Adrenal gland (tissue), 12 donors: ENCODE data around the gene BBS5. TPM values are rescaled to one million over a fixed set of nuclear protein-coding genes. Genes with fewer than 3 reads are reported as not detected.

Experiments used
- DNase-seq, 7 donors: peaks; one replicate each; pipeline ENCODE4 v3.0.0-alpha.2; 2019 to 2020
- H3K27ac ChIP-seq, 5 donors: fragments of 200-600 bp; sonication (generic) in 4 of 5; 1 replicate in 3 of 5; 2 replicates in 2 of 5; pipeline versions ENCODE4 v1.5.1 to v1.8.0; 2016 to 2020; ENCODE audit warnings: mild to moderate bottlenecking in 1 of 5
- H3K27me3 ChIP-seq: fragments of 200-600 bp; 2 replicates; pipeline ENCODE4 v1.8.0; 2021
- H3K36me3 ChIP-seq, 2 donors: fragments of 200-600 bp; replicated peaks in 1 of 2; 1 replicate in 1 of 2; 2 replicates in 1 of 2; pipeline versions ENCODE4 v1.5.1 to v1.8.0; 2018 to 2022
- H3K4me1 ChIP-seq, 2 donors: fragments of 200-600 bp; replicated peaks in 1 of 2; 1 replicate in 1 of 2; 2 replicates in 1 of 2; pipeline versions ENCODE4 v1.5.1 to v1.8.0; 2018 to 2021
- H3K4me3 ChIP-seq, 4 donors: fragments of 200-600 bp; sonication (generic) in 3 of 4; one replicate each; pipeline ENCODE4 v1.5.1; 2016 to 2018
- H3K9me3 ChIP-seq, 3 donors: fragments of 200-600 bp; sonication (generic) in 1 of 3; replicated peaks in 1 of 3; 1 replicate in 2 of 3; 2 replicates in 1 of 3; pipeline versions ENCODE4 v1.5.1 to v1.8.0; 2016 to 2021
- POLR2A ChIP-seq, 2 donors: fragments of 450-650 bp; IDR thresholded peaks; one replicate each; pipeline ENCODE4 v1.6.1; 2017; ENCODE audit warnings: antibody characterized with exemption in 2 of 2, mild to moderate bottlenecking in 2 of 2, moderate library complexity in 1 of 2
- WGBS, 4 donors: extraction: QIAGEN DNeasy Blood & Tissue Kit in 2 of 4; methylation state at CpG; one replicate each; pipeline versions ENCODE4 v1.1.5 to v1.1.7; 2013 to 2017; 5-methylcytosine and 5-hydroxymethylcytosine counted together
- intact Hi-C, 2 donors: fragments of 100-400 bp; cut with DNase I; formaldehyde crosslinking; loops; one replicate each; pipeline versions ENCODE4 v1.14.1 to v1.15.0; 2022 to 2023
- polyA plus RNA-seq, 3 donors: library from polyadenylated mRNA; stranded (reverse); fragments of 200-250 nt in 2 of 3; fragments of 350-450 nt in 1 of 3; fragmentation: Illumina TruSeq in 1 of 3; extraction: RNeasy Lipid Tissue Mini Kit (QIAGEN cat#74804) in 1 of 3; gene quantifications; one replicate each; pipeline ENCODE4 v1.2.3, GENCODE V29; 2013 to 2014
- total RNA-seq, 9 donors: library from RNA; depleted of rRNA in 4 of 9; stranded (reverse); fragments of >200 nt in 4 of 9; fragments of 120-200 nt in 1 of 9; fragmentation: NEBNext Ultra II Directional in 1 of 9; extraction: Animal tissue kit (Norgen Biotek cat#: 25700) in 1 of 9; gene quantifications; one replicate each; pipeline versions ENCODE4 v1.1.0 to v1.2.4, GENCODE V29; 2013 to 2023
- TF ChIP-seq, protein P1 (sequence below), 6 experiments: fragments of 450-650 bp in 4 of 6; fragments of 200-600 bp in 2 of 6; sonication (generic) in 1 of 6; IDR thresholded peaks; 1 replicate in 5 of 6; 2 replicates in 1 of 6; pipeline versions ENCODE4 v1.5.1 to v1.8.0; 2016 to 2021; ENCODE audit warnings: antibody characterized with exemption in 6 of 6, mild to moderate bottlenecking in 2 of 6, moderate library complexity in 1 of 6
- donor health status: healthy with polysubstance abuse.
- donor health status: Bipolar disorder and iron deficiency.
- donor health status: DM: yes; HTN: yes; CAD: no.
- donor health status: DM: no; HTN: no; CAD: no.
- donor health status: DM: no; HTN: no; CAD: no.
- donor health status: DM: yes; HTN: yes; CAD: no.

The BBS5 gene
- total and polyA plus RNA-seq, 12 donors = 3.6 to 15.7 (median 10.6) TPM

DNA sequence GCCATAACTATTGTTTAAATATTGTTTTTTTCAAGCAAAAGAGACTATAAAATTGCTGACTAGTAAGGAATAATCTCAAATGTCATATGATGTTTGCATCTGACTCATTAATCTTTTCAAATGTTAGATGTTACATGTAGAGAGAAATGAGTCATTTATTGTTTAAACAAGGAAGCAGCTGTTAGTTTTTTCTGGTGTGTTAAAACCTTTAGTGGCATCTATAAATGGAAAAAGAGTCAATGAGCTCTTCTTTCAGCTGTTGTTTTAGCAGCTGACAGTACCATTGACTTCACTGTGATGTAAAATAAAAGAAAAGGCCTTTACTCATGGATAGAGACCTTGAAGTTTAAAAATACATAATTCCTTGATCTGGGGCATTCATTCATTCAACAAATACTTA is 28.4 kb downstream of the BBS5 start:
- Histone ChIP-seq H3K9me3 (no peaks in the 10 kb centered on the region), H3K36me3 (no peaks in the 10 kb centered on the region), H3K4me1 (peaks cover 0 to 11% of the 10 kb centered on the region in 2 donors), H3K4me3 (no peak overlapping the region), H3K27me3 (no peaks in the 10 kb centered on the region), H3K27ac (no peak overlapping the region)
- intact Hi-C loops = no loop called here
- TF ChIP-seq, protein P1, sequence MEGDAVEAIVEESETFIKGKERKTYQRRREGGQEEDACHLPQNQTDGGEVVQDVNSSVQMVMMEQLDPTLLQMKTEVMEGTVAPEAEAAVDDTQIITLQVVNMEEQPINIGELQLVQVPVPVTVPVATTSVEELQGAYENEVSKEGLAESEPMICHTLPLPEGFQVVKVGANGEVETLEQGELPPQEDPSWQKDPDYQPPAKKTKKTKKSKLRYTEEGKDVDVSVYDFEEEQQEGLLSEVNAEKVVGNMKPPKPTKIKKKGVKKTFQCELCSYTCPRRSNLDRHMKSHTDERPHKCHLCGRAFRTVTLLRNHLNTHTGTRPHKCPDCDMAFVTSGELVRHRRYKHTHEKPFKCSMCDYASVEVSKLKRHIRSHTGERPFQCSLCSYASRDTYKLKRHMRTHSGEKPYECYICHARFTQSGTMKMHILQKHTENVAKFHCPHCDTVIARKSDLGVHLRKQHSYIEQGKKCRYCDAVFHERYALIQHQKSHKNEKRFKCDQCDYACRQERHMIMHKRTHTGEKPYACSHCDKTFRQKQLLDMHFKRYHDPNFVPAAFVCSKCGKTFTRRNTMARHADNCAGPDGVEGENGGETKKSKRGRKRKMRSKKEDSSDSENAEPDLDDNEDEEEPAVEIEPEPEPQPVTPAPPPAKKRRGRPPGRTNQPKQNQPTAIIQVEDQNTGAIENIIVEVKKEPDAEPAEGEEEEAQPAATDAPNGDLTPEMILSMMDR (IDR thresholded peaks at IDR 0.05) = no peak
- TF ChIP-seq POLR2A (IDR thresholded peaks at IDR 0.05) = no peak
- DNase-seq = no peak

DNA sequence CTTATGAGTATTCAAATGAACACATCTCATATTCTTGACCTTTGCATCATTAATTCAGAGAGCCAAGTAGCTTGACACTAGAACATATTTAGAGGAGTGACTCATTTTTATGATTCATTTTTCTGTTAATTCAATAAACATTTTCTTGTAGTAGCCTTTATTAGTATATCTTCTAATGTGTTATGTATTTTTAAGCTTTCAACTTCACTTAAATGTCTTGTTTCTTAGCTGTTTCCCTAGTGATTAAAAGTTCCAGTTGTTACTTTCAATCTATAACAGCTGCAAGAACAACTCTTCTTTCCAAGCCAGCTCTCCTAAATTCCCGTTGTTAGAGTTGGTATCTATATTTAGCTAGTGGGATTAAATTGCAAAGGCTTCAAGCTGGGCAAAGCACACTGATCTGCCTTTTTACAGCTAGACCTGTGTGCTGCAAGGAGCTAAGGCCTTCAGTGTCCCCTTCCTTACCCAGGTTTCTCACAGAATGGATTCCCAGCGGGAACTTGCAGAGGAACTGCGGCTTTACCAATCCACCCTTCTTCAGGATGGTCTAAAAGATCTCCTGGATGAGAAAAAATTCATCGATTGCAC is 30.1 kb downstream of the BBS5 start, which contains the start of gene KLHL41:
TSS of gene KLHL41 (plus strand) at position 405 of the 588 bp plus-strand sequence. CDS start at position 482, 77 bp downstream.
- peaks cover 0 to 11% of the 10 kb centered on the region in 2 donors for H3K4me1 ChIP-seq
- no peak for DNase-seq
- no peak within 1 kb of the TSS for H3K4me3 ChIP-seq
- H3K9me3 ChIP-seq = no peaks in the 10 kb centered on the region
- no peaks in the 10 kb centered on the region for H3K36me3 ChIP-seq
- TF ChIP-seq, protein P1 (IDR thresholded peaks at IDR 0.05) = no peak
- TF ChIP-seq POLR2A (IDR thresholded peaks at IDR 0.05) = no peak
- peak within 1 kb of the TSS in 1 of 5 donors; percentile 25 for H3K27ac ChIP-seq
- 64 to 83% (median 81%) methylated on average over 2 to 4 of the region's 4 CpGs for WGBS, 4 donors
- H3K27me3 ChIP-seq = no peaks in the 10 kb centered on the region
- intact Hi-C loops = no loop called here

DNA sequence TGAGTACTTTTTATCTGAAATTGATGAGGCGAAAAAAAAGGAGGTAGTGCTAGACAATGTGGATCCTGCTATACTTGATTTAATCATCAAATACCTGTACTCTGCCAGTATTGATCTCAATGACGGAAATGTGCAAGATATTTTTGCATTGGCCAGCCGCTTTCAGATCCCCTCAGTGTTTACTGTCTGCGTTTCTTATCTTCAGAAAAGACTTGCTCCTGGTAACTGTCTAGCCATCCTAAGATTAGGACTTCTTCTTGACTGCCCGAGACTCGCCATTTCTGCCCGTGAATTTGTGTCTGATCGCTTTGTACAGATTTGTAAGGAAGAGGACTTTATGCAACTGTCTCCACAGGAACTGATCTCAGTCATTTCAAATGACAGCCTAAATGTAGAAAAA is 30.7 kb downstream of the BBS5 start:
- Histone ChIP-seq H3K36me3 (no peaks in the 10 kb centered on the region), H3K9me3 (no peaks in the 10 kb centered on the region), H3K27me3 (no peaks in the 10 kb centered on the region), H3K27ac (no peak overlapping the region), H3K4me3 (no peak overlapping the region), H3K4me1 (peaks cover 0 to 11% of the 10 kb centered on the region in 2 donors)
- 94 to 99% (median 97%) methylated on average over 8 of the region's 8 CpGs for WGBS, 4 donors
- intact Hi-C loops = no loop called here
- TF ChIP-seq POLR2A (IDR thresholded peaks at IDR 0.05) = no peak
- TF ChIP-seq, protein P1 (IDR thresholded peaks at IDR 0.05) = no peak
- no peak for DNase-seq

DNA sequence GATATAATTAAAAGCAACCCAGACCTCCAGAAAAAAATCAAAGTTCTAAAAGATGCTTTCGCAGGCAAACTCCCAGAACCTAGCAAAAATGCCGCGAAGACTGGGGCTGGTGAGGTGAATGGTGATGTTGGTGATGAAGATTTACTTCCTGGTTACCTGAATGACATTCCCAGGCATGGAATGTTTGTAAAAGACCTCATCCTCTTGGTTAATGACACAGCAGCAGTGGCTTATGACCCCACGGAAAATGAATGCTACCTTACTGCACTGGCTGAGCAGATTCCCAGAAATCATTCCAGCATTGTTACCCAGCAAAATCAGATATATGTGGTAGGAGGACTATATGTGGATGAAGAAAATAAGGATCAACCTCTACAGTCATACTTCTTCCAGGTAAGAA is 31.2 kb downstream of the BBS5 start:
- intact Hi-C loops = no loop called here
- Histone ChIP-seq H3K27me3 (no peaks in the 10 kb centered on the region), H3K27ac (no peak overlapping the region), H3K36me3 (no peaks in the 10 kb centered on the region), H3K4me3 (no peak overlapping the region), H3K4me1 (peaks cover 0 to 11% of the 10 kb centered on the region in 2 donors), H3K9me3 (no peaks in the 10 kb centered on the region)
- no peak for DNase-seq
- no peak for TF ChIP-seq POLR2A (IDR thresholded peaks at IDR 0.05)
- TF ChIP-seq, protein P1 (IDR thresholded peaks at IDR 0.05) = no peak
- WGBS, 4 donors = 91 to 97% (median 94%) methylated on average over 4 of the region's 4 CpGs
